Measurements from ENCODE around the gene RPL27.

The RPL27 gene

DNA sequence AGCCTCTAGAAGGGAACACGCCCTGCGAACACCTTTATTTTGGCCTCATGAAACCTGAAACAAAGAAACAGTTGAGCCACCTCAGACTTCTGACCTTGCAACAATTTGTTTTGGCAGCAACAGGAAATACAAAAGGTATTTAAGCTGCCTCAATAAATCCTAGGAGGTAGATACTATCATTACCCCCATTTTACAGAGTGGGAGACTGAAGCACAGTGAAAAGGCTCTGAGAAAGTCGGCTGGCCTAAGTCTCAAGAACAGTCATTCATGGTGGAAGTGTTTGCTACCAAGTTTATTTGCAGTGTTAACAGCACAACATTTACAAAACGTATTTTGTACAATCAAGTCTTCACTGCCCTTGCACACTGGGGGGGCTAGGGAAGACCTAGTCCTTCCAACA, 45.8 kb downstream of the RPL27 start:
- no peak for DNase-seq (ENCODE audit: extremely low read depth in 1 of 2, low read depth in 1 of 2)

DNA sequence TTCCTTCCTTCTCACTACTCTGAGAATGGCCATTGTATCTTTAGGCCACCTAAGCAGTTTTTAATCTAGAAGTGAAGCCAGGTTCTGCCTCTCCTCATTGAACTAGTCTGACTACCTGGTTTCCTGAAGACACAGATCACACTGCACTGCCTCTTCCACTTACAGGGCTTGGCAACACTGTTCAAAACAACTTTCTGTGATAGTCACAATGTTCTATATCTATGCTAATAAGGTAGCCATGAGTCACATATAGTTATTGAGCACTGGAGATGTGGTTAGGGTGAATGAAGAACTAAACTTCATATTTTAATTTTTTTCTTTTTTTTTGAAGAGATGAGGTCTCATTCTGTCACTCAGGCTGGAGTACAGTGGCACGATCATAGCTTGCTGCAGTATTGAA, 53.8 kb downstream of the RPL27 start:
- DNase-seq (ENCODE audit: extremely low read depth in 1 of 2, low read depth in 1 of 2): no peak
